Esophagus squamous epithelium (tissue), 5 donors: Measurements from ENCODE around the gene MYBPC1. TPM values are rescaled to one million over a fixed set of nuclear protein-coding genes. Genes with fewer than 3 reads are reported as not detected.
"Not testable (repeated sequence)": the region's sequence is repeated elsewhere in the genome, so short reads cannot be mapped to it uniquely, and the experiment has no call there.

Source experiments
- DNase-seq: peaks from one replicate; lab custom pipeline; 2025; lab: John Stamatoyannopoulos, UW
- H3K27ac ChIP-seq, 4 donors: fragments of 200-600 bp; sonication (generic); one replicate each; pipeline ENCODE4 v1.5.1; 2016 to 2019; ENCODE audit warnings: mild to moderate bottlenecking in 1 of 4
- H3K27me3 ChIP-seq, 4 donors: fragments of 200-600 bp; sonication (generic); 1 replicate in 3 of 4; 2 replicates in 1 of 4; pipeline versions ENCODE4 v1.5.1 to v1.6.0; 2017 to 2021; ENCODE audit warnings: antibody characterized with exemption in 1 of 4
- H3K36me3 ChIP-seq, 3 donors: fragments of 200-600 bp; sonication (generic); one replicate each; pipeline ENCODE4 v1.5.1; 2016 to 2019
- H3K4me1 ChIP-seq, 3 donors: fragments of 200-600 bp; sonication (generic); one replicate each; pipeline ENCODE4 v1.5.1; 2017 to 2019
- H3K4me3 ChIP-seq, 4 donors: fragments of 200-600 bp; sonication (generic); 1 replicate in 3 of 4; 2 replicates in 1 of 4; pipeline ENCODE4 v1.5.1; 2016 to 2019; ENCODE audit warnings: mild to moderate bottlenecking in 2 of 4, moderate library complexity in 1 of 4
- H3K9me3 ChIP-seq, 3 donors: fragments of 200-600 bp; sonication (generic); one replicate each; pipeline ENCODE4 v1.5.1; 2016 to 2019
- CTCF ChIP-seq, 6 experiments: fragments of 450-650 bp in 4 of 6; fragments of 200-600 bp in 2 of 6; sonication (generic) in 2 of 6; IDR thresholded peaks; one replicate each; pipeline ENCODE4 v1.5.1; 2016 to 2019; ENCODE audit warnings: antibody characterized with exemption in 6 of 6, mild to moderate bottlenecking in 4 of 6, moderate library complexity in 4 of 6
- POLR2A ChIP-seq, 4 donors: fragments of 450-650 bp; IDR thresholded peaks; one replicate each; pipeline ENCODE4 v1.6.1; 2017; ENCODE audit warnings: antibody characterized with exemption in 4 of 4, mild to moderate bottlenecking in 4 of 4, moderate library complexity in 3 of 4
- WGBS, 2 donors: methylation state at CpG; one replicate each; pipeline ENCODE4 v1.1.5; 2018; 5-methylcytosine and 5-hydroxymethylcytosine counted together
- intact Hi-C: fragments of 100-400 bp; cut with DNase I; formaldehyde crosslinking; loops from one replicate; pipeline ENCODE4 v1.15.0; 2022
- total RNA-seq, 4 donors: library from RNA; depleted of rRNA; stranded (reverse); fragments of >200 nt; gene quantifications; one replicate each; pipeline ENCODE4 v1.1.0, GENCODE V29; 2016
- donor health status: DM: yes; HTN: yes; CAD: no.

The MYBPC1 gene
- total RNA-seq, 4 donors from 2014 or later: not detected

- Histone ChIP-seq H3K4me3 (no peak overlapping the region), H3K27ac (no peak overlapping the region), H3K36me3 (no peaks in the 10 kb centered on the region), H3K4me1 (peaks cover 0 to 5% (median 0%) of the 10 kb centered on the region in 3 donors), H3K9me3 (no peaks in the 10 kb centered on the region), H3K27me3 (peaks cover 0 to 2% (median 0%) of the 10 kb centered on the region in 4 donors)
- no peak for DNase-seq
- TF ChIP-seq CTCF (IDR thresholded peaks at IDR 0.05) (no peak), POLR2A (IDR thresholded peaks at IDR 0.05) (no peak)
- WGBS, 2 donors: 55 to 61% methylated on average over 5 to 6 of the region's 6 CpGs
- intact Hi-C loops: no loop called here
These were observed 76.5 kb downstream of the MYBPC1 start for GRCh38 chr12:101671157-101671791.

GRCh38 chr12:101671833-101672232 is 77.1 kb downstream of the MYBPC1 start:
- Histone ChIP-seq H3K27me3 (no peaks in the 10 kb centered on the region), H3K27ac (no peak overlapping the region), H3K4me1 (peaks cover 0 to 5% (median 0%) of the 10 kb centered on the region in 3 donors), H3K4me3 (no peak overlapping the region), H3K36me3 (no peaks in the 10 kb centered on the region), H3K9me3 (no peaks in the 10 kb centered on the region)
- intact Hi-C loops: no loop called here
- 81 to 88% methylated on average over 4 of the region's 4 CpGs for WGBS, 2 donors
- DNase-seq: no peak
- no peak for TF ChIP-seq CTCF (IDR thresholded peaks at IDR 0.05)
- no peak for TF ChIP-seq POLR2A (IDR thresholded peaks at IDR 0.05)

- no peak for TF ChIP-seq CTCF (IDR thresholded peaks at IDR 0.05)
- no peak for TF ChIP-seq POLR2A (IDR thresholded peaks at IDR 0.05)
- no peaks in the 10 kb centered on the region for H3K27me3 ChIP-seq
These were observed 80.8 kb downstream of the MYBPC1 start for GRCh38 chr12:101675555-101675954.

GRCh38 chr12:101676497-101676896 is 81.7 kb downstream of the MYBPC1 start:
- H3K4me1 ChIP-seq, H3K36me3 ChIP-seq, H3K4me3 ChIP-seq, intact Hi-C loops, H3K9me3 ChIP-seq, H3K27ac ChIP-seq, H3K27me3 ChIP-seq, DNase-seq: not testable (repeated sequence)
- 38 to 61% methylated on average over 3 of the region's 3 CpGs for WGBS, 2 donors

More at GRCh38 chr12:101675555-101675954, 80.8 kb downstream of the MYBPC1 start:
- no peak overlapping the region for H3K4me3 ChIP-seq
- intact Hi-C loops: no loop called here
- H3K4me1 ChIP-seq: peaks cover 0 to 5% (median 0%) of the 10 kb centered on the region in 3 donors
- H3K9me3 ChIP-seq: no peaks in the 10 kb centered on the region
- H3K36me3 ChIP-seq: no peaks in the 10 kb centered on the region
- 84 to 86% methylated on average over 2 of the region's 2 CpGs for WGBS, 2 donors
- DNase-seq: no peak
- H3K27ac ChIP-seq: no peak overlapping the region

- intact Hi-C loops: no loop called here
- H3K4me1 ChIP-seq: no peaks in the 10 kb centered on the region
- no peaks in the 10 kb centered on the region for H3K36me3 ChIP-seq
- DNase-seq: no peak
- H3K27me3 ChIP-seq: no peaks in the 10 kb centered on the region
- TF ChIP-seq CTCF (IDR thresholded peaks at IDR 0.05): no peak
- TF ChIP-seq POLR2A (IDR thresholded peaks at IDR 0.05): no peak
- no peaks in the 10 kb centered on the region for H3K9me3 ChIP-seq
- no peak overlapping the region for H3K27ac ChIP-seq
- H3K4me3 ChIP-seq: no peak overlapping the region
These were observed 83.3 kb downstream of the MYBPC1 start for GRCh38 chr12:101678081-101678480.
